HCT116 (cell line): Measurements from ENCODE around the gene LRRC32. TPM values are rescaled to one million over a fixed set of nuclear protein-coding genes. Genes with fewer than 3 reads are reported as not detected.

Source experiments
- ATAC-seq: fragments of 200-7000 bp; cut with Tn5 transposase; 2 replicates; pipeline ENCODE4 v1.9.1; 2020; ENCODE audit warnings: mild to moderate bottlenecking, moderate library complexity
- BruUV-seq: library from RNA; stranded (reverse); fragments of 400-500 nt; replicated peaks from 2 replicates; lab custom pipeline; 2021; lab: Mats Ljungman, UMichigan
- CTCF ChIA-PET: fragments of 300-600 bp; sonication (Branson Sonifier 250); formaldehyde crosslinking; loops from one replicate; lab custom pipeline; 2021; ENCODE audit warnings: antibody characterized with exemption; lab: Charles Lee
- POLR2A ChIA-PET: fragments of 300-600, 350-600 bp; sonication (Branson Sonifier 250); formaldehyde crosslinking; loops from one replicate; lab custom pipeline; 2021; ENCODE audit warnings: antibody characterized with exemption; lab: Charles Lee
- RAD21 ChIA-PET, 2 experiments: fragments of 300-600 bp; sonication (Branson Sonifier 250); formaldehyde crosslinking; loops; one replicate each; lab custom pipeline; 2023; ENCODE audit warnings: low total read pairs in 2 of 2; ENCODE audit not compliant: uncharacterized antibody in 2 of 2, unreplicated experiment in 2 of 2, low non-redundant PET in 1 of 2; lab: Charles Lee
- DNase-seq: peaks from one replicate; pipeline ENCODE4 v3.0.0-alpha.2; 2010; ENCODE audit warnings: low read depth, low spot score
- H2AFZ ChIP-seq: fragments of 200-600 bp; shearing (Covaris generic), sonication (generic); 2 replicates; pipeline ENCODE4 v1.6.1; 2017; ENCODE audit warnings: low read depth, mixed run types, mixed read lengths, antibody characterized with exemption, low read length; ENCODE audit not compliant: poor library complexity, severe bottlenecking
- H3K27ac ChIP-seq: 2 replicates; pipeline ENCODE4 v1.5.1; 2012; ENCODE audit warnings: low read depth, low read length
- H3K27me3 ChIP-seq: fragments of 200-600 bp; sonication (generic); 2 replicates; pipeline ENCODE4 v1.6.1; 2016; ENCODE audit warnings: mixed run types, low read length, mixed read lengths; ENCODE audit not compliant: insufficient read depth
- H3K36me3 ChIP-seq, 2 experiments: fragments of 200-500 bp in 1 of 2; fragments of 200-600 bp in 1 of 2; sonication (Bioruptor generic) in 1 of 2; sonication (generic) in 1 of 2; 2 replicates each; pipeline versions ENCODE4 v1.5.1 to v1.6.1; 2014 to 2016; ENCODE audit warnings: low read length in 2 of 2, inconsistent platforms in 1 of 2, mixed read lengths in 1 of 2, mixed run types in 1 of 2; ENCODE audit not compliant: insufficient read depth in 2 of 2, control insufficient read depth in 1 of 2
- H3K4me1 ChIP-seq, 2 experiments: fragments of 200-600 bp in 1 of 2; sonication (generic) in 1 of 2; 2 replicates each; pipeline versions ENCODE4 v1.5.1 to v1.6.1; 2012 to 2017; ENCODE audit warnings: low read length in 2 of 2, inconsistent platforms in 1 of 2, mild to moderate bottlenecking in 1 of 2, mixed read lengths in 1 of 2, mixed run types in 1 of 2, moderate library complexity in 1 of 2; ENCODE audit not compliant: insufficient read depth in 2 of 2, control insufficient read depth in 1 of 2
- H3K4me2 ChIP-seq: fragments of 200-600 bp; sonication (generic); 2 replicates; pipeline ENCODE4 v1.6.1; 2017; ENCODE audit warnings: mixed run types, low read length, mixed read lengths
- H3K4me3 ChIP-seq, 2 experiments: fragments of 200-600 bp in 1 of 2; sonication (generic) in 1 of 2; replicated peaks in 1 of 2; 2 replicates each; pipeline ENCODE4 v1.5.1; 2011 to 2016; ENCODE audit warnings: low read length in 2 of 2, control low read depth in 1 of 2, low read depth in 1 of 2, mild to moderate bottlenecking in 1 of 2, mixed read lengths in 1 of 2, mixed run types in 1 of 2
- H3K79me2 ChIP-seq: fragments of 200-600 bp; sonication (generic); 2 replicates; pipeline ENCODE4 v1.6.1; 2017; ENCODE audit warnings: mild to moderate bottlenecking, mixed run types, low read length, moderate library complexity, mixed read lengths; ENCODE audit not compliant: insufficient read depth
- H3K9ac ChIP-seq: fragments of 200-600 bp; sonication (generic); 2 replicates; pipeline ENCODE4 v1.6.1; 2016; ENCODE audit warnings: low read length, mixed read lengths
- H3K9me2 ChIP-seq: fragments of 200-600 bp; sonication (generic), shearing (Covaris generic); 2 replicates; pipeline ENCODE4 v1.6.1; 2017; ENCODE audit warnings: mixed run types, mild to moderate bottlenecking, moderate library complexity; ENCODE audit not compliant: insufficient read depth
- H3K9me3 ChIP-seq, 2 experiments: fragments of 200-500 bp in 1 of 2; fragments of 200-600 bp in 1 of 2; sonication (Bioruptor generic) in 1 of 2; sonication (generic) in 1 of 2; 2 replicates each; pipeline ENCODE4 v1.6.1; 2014 to 2017; ENCODE audit warnings: low read length in 2 of 2, mixed read lengths in 2 of 2, inconsistent platforms in 1 of 2, low read depth in 1 of 2, mild to moderate bottlenecking in 1 of 2, mixed run types in 1 of 2, moderate library complexity in 1 of 2; ENCODE audit not compliant: control insufficient read depth in 1 of 2, insufficient read depth in 1 of 2
- H4K20me1 ChIP-seq: fragments of 200-600 bp; sonication (generic), shearing (Covaris generic); 2 replicates; pipeline ENCODE4 v1.6.1; 2017; ENCODE audit warnings: mixed run types, mild to moderate bottlenecking, moderate library complexity; ENCODE audit not compliant: insufficient read depth
- ATF3 ChIP-seq: IDR thresholded peaks from 2 replicates; pipeline ENCODE4 v1.6.1; 2012
- CEBPB ChIP-seq: IDR thresholded peaks from 2 replicates; pipeline ENCODE4 v1.6.1; 2012; ENCODE audit warnings: low read depth
- EGR1 ChIP-seq: IDR thresholded peaks from 2 replicates; pipeline ENCODE4 v1.6.1; 2012; ENCODE audit warnings: low read depth
- ELF1 ChIP-seq: IDR thresholded peaks from 2 replicates; pipeline ENCODE4 v1.6.1; 2012; ENCODE audit warnings: low read depth, borderline replicate concordance
- EZH2 ChIP-seq: fragments of 200-600 bp; sonication (generic); IDR thresholded peaks from 2 replicates; pipeline ENCODE4 v1.6.1; 2017; ENCODE audit warnings: antibody characterized with exemption, mixed run types
- EZH2phosphoT487 ChIP-seq: fragments of 200-600 bp; IDR thresholded peaks from 2 replicates; pipeline ENCODE4 v1.6.1; 2018; ENCODE audit warnings: antibody characterized with exemption, borderline replicate concordance
- MAX ChIP-seq: IDR thresholded peaks from 2 replicates; pipeline ENCODE4 v1.6.1; 2012
- POLR2AphosphoS5 ChIP-seq: IDR thresholded peaks from 2 replicates; pipeline ENCODE4 v1.6.1; 2011; ENCODE audit warnings: mild to moderate bottlenecking, low read depth, low read length, moderate library complexity
- RAD21 ChIP-seq: IDR thresholded peaks from 2 replicates; pipeline ENCODE4 v1.6.1; 2012; ENCODE audit warnings: low read depth, mild to moderate bottlenecking
- REST ChIP-seq: IDR thresholded peaks from 2 replicates; pipeline ENCODE4 v1.6.1; 2012; ENCODE audit warnings: low read depth
- SP1 ChIP-seq: IDR thresholded peaks from 2 replicates; pipeline ENCODE4 v1.6.1; 2012; ENCODE audit warnings: low read depth
- ZFX ChIP-seq: fragments of 450-650 bp; IDR thresholded peaks from 2 replicates; pipeline ENCODE4 v1.6.1; 2017
- ZNF274 ChIP-seq: fragments of 200-500 bp; sonication (Bioruptor generic); IDR thresholded peaks from 2 replicates; pipeline ENCODE4 v1.6.1; 2014; ENCODE audit warnings: mild to moderate bottlenecking, low read depth, low read length, inconsistent platforms
- intact Hi-C: fragments of 100-400 bp; cut with micrococcal nuclease; formaldehyde crosslinking; loops from 2 replicates; pipeline ENCODE4 v1.10.0; 2022
- total RNA-seq: library from RNA; stranded (reverse); gene quantifications from one replicate; pipeline ENCODE4 v1.2.1, GENCODE V29; 2021; ENCODE audit not compliant: unreplicated experiment

LRRC32 gene
- total RNA-seq, 1 experiment from 2014 or later, result 0.54 TPM

- Histone ChIP-seq H3K9me3 (no peaks in the 10 kb centered on the region), H3K27ac (no peak overlapping the region), H3K36me3 (no peaks in the 10 kb centered on the region), H3K9ac (no peak overlapping the region), H3K79me2 (no peaks in the 10 kb centered on the region), H3K9me2 (no peaks in the 10 kb centered on the region), H3K4me3 (no peak overlapping the region), H2AFZ (no peak overlapping the region), H4K20me1 (no peaks in the 10 kb centered on the region), H3K27me3 (no peaks in the 10 kb centered on the region), H3K4me2 (no peak overlapping the region), H3K4me1 (peaks cover 0 to 3% of the 10 kb centered on the region in 2 experiments; a peak in 1 of 4 replicates)
- ATAC-seq (no peak), DNase-seq (no peak)
- POLR2A ChIA-PET, result no interaction called here
- intact Hi-C loops, result no loop called here
- TF ChIP-seq ZFX (no peak), MAX (no peak), REST (no peak), SP1 (no peak), EZH2 (no peak), RAD21 (no peak), POLR2AphosphoS5 (no peak), ATF3 (no peak), ZNF274 (no peak), EGR1 (no peak), ELF1 (no peak), EZH2phosphoT487 (no peak), CEBPB (no peak)
- CTCF ChIA-PET, result no interaction called here
- RAD21 ChIA-PET, result no interaction called here
- BruUV-seq, result no TSS peak
Measured at GRCh38 chr11:76677458-76677765, 6.9 kb upstream of the LRRC32 start.
